ENCODE measurements around the gene CIRBP.
"Not testable (repeated sequence)": the region's sequence is repeated elsewhere in the genome, so short reads cannot be mapped to it uniquely, and the experiment has no call there.

The CIRBP gene

GRCh38 chr19:1315470-1316166 is 46.5 kb downstream of the CIRBP start:
- no peak for DNase-seq

DNA sequence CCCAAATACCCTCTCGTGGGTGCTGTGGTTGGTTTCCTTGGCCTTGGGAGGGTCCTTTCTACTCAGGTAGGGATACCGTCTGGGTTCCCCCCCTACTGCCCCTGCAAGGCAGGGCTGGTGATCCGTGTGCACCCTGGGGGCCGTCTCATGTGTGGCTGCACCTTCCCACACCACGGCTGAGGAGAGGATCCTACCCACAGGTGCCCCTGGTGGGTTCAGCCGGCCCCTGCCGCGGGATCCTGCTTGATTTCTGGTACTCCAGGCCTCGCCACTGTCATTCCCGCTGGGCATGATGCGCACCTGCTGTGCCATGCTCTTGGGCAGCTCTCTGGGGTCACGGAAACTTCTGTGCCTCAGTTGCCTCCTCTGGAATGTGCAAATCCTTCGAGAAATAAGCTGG is 47.3 kb downstream of the CIRBP start:
- no peak for DNase-seq

DNA sequence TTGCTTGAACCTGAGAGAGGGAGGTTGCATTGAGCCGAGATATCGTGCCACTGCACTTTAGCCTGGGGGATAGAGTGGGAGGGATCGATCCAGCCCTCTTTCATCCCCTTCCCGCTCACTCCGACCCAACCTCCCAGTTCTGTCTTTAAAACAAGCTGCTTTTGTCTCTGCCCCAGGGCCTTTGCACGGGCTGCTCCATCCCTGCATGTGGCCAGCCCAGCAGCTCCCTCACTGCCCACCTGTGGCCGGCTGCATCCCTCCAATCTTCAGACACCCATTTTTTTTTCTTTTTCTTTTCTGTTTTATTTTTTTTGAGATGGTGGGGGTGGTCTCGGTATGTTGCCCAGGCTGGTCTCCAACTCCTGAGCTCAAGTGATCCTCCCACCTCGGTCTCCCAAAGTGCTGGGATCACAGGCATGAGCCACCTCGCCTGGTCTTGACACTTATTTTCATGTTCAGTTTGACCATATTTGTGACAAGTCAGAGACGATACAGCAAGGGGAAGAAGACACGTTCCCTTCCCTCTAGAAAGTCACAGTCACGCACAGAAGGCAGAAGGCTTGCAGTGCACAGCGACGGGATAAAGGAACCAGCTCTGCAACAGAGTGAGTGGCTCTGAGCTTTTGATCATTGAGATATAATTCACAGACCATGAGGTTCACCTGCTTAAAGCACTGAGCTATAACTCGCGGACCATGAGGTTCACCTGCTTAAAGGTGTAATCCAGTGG is 48.3 kb downstream of the CIRBP start:
- DNase-seq: no peak

GRCh38 chr19:1318678-1319471 is 49.7 kb downstream of the CIRBP start:
- DNase-seq: no peak

DNA sequence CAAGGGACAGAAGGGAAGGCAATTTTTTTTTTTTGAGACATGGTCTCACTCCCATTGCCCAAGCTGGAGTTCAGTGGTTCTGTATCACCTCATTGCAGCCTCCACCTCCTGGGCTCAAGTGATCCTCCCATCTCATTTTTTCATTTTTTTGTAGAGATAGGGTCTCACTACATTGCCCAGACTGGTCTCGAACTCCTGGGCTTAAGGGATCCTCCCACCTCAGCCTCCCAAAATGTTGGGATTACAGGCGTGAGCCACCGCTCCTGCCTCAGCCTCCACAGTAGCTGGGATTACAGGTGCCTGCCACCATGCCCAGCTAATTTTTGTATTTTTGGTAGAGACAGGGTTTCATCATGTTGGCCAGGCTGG is 51.1 kb downstream of the CIRBP start:
- not testable (repeated sequence) for DNase-seq

GRCh38 chr19:1321539-1321938 is 52.4 kb downstream of the CIRBP start:
- DNase-seq: no peak

DNA sequence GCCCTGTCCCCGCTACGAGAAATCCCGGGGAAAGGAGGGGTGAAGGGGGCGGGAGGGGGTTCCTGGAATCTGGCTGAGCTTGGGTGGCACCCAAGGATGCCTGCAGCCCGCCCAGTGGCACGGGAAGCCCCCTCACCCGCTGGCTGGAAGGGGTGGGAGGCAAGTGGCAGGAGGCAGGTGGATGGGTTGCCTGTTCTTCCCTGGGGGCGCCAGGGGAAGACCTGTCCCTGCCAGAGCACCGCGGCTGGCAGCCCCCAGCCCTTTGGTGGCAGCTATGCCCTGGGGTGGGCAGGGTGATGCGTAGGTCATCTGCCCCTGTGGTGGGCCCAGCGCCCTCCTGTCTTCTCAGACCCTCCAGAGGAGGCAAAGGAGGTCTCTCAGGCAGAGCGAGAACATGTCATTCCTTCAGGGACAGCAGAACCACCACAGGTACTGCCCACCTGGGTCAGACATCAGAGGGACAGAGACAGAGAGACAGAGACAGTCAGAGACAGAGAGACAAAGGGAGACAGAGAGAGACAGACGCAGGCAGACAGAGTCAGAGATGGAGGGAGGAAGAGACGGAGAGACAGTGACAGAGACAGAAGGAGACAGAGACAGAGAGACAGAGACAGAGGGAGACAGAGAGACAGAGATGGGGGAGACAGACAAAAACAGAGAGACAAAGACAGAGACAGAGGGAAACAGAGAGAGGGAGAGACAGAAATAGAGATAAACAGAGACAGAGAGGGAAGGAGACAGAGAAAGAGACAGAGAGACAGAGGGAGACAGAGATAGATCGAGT is 53.3 kb downstream of the CIRBP start:
- no peak for DNase-seq

GRCh38 chr19:1324249-1324805 is 55.2 kb downstream of the CIRBP start:
- no peak for DNase-seq

Data from NCI-H187 (cell line).